ENCODE measurements around the gene CCDC102B.

DNA sequence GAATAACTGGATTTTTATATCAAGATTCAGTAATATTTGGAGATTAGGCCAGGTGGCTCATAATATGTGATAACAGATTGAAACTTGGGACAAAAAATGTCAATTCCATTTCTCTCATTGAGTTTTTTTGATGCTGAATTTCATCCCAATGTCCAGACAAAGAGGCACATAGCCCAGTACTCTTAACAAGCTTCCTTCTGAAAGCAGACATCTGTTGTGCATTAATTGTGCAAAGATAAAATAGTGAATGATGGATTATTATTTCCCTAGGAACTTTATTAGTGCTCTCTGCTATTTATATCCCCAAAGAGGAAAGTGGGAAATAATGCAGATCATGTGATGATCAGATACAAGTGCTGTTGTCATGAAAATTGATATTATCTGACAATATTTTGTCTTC, 234.1 kb downstream of the CCDC102B start:
- TF ChIP-seq GABPA (IDR thresholded peaks at IDR 0.05; ENCODE audit: low read depth) (no peak), POLR2AphosphoS5 (IDR thresholded peaks at IDR 0.05; ENCODE audit: low read depth) (no peak)
- TF ChIP-seq, protein P1, sequence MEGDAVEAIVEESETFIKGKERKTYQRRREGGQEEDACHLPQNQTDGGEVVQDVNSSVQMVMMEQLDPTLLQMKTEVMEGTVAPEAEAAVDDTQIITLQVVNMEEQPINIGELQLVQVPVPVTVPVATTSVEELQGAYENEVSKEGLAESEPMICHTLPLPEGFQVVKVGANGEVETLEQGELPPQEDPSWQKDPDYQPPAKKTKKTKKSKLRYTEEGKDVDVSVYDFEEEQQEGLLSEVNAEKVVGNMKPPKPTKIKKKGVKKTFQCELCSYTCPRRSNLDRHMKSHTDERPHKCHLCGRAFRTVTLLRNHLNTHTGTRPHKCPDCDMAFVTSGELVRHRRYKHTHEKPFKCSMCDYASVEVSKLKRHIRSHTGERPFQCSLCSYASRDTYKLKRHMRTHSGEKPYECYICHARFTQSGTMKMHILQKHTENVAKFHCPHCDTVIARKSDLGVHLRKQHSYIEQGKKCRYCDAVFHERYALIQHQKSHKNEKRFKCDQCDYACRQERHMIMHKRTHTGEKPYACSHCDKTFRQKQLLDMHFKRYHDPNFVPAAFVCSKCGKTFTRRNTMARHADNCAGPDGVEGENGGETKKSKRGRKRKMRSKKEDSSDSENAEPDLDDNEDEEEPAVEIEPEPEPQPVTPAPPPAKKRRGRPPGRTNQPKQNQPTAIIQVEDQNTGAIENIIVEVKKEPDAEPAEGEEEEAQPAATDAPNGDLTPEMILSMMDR (IDR thresholded peaks at IDR 0.05; ENCODE audit: insufficient read depth, low read length) = no peak
